ENCODE measurements around the gene TBC1D12. TPM values are rescaled to one million over a fixed set of nuclear protein-coding genes. Genes with fewer than 3 reads are reported as not detected.
"Not testable (repeated sequence)": the region's sequence is repeated elsewhere in the genome, so short reads cannot be mapped to it uniquely, and the experiment has no call there.

The TBC1D12 gene
- total and polyA plus RNA-seq, 8 donors: 9.7 to 22.7 (median 18.3) TPM

DNA sequence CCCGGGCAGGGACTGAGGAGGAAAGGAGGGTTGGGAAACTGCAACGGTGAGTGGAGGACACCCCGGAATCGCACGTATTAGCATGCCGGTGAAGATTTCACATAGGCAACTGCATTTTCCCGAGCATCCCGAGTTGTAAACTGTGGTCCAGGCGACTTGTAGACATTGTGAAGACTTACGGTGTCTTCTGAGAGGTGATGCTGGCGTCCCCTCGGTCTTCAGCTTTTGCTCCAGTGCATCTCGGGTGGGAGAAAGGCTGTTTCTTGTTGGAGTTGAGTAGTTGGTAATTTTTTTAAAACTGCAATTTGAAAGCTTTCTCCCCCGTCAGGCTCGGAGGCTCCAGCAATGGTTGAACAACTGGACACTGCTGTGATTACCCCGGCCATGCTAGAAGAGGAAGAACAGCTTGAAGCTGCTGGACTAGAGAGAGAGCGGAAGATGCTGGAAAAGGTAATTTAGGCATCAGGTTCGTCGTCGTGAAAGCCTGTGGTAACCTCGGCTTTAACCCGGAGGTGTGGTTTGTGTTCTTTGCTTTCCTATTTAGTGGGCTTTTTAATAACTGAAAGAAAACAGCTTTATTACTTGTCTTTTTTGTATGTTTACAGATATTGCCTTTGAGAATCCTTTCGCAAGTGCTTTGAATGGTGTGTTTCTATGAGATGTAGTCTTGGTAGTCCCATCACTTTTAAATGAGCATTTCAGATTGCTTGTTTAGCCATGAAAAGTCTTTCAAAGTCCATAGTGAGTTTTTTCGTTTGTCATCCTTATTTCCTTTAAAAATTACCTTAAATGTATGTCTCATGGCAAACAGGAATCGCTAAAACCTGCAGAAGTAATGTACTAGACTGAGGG lies 143.9 kb downstream of the TBC1D12 start:
- H3K27ac ChIP-seq: peak overlapping the region in 1 of 2 donors; percentile 75
- H3K27me3 ChIP-seq: no peaks in the 10 kb centered on the region
- TF ChIP-seq, protein P1, sequence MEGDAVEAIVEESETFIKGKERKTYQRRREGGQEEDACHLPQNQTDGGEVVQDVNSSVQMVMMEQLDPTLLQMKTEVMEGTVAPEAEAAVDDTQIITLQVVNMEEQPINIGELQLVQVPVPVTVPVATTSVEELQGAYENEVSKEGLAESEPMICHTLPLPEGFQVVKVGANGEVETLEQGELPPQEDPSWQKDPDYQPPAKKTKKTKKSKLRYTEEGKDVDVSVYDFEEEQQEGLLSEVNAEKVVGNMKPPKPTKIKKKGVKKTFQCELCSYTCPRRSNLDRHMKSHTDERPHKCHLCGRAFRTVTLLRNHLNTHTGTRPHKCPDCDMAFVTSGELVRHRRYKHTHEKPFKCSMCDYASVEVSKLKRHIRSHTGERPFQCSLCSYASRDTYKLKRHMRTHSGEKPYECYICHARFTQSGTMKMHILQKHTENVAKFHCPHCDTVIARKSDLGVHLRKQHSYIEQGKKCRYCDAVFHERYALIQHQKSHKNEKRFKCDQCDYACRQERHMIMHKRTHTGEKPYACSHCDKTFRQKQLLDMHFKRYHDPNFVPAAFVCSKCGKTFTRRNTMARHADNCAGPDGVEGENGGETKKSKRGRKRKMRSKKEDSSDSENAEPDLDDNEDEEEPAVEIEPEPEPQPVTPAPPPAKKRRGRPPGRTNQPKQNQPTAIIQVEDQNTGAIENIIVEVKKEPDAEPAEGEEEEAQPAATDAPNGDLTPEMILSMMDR (IDR thresholded peaks at IDR 0.05): no peak
- H3K4me3 ChIP-seq: peak overlapping the region; percentile 67 to 70
- H3K9me3 ChIP-seq: no peaks in the 10 kb centered on the region
- H3K36me3 ChIP-seq: no peaks in the 10 kb centered on the region
- peak in 2 of 4 donors; percentile 7 to 10 for DNase-seq
- ATAC-seq: peak; percentile 30
- intact Hi-C loops (cut with DNase I): no loop called here
- peaks cover 4 to 21% of the 10 kb centered on the region in 2 donors for H3K4me1 ChIP-seq

- no peak for DNase-seq
- intact Hi-C loops (cut with DNase I): no loop called here
- TF ChIP-seq, protein P1 (IDR thresholded peaks at IDR 0.05): no peak
Observed at GRCh38 chr10:94546901-94547185, 144.5 kb downstream of the TBC1D12 start.

GRCh38 chr10:94549221-94549620 lies 146.9 kb downstream of the TBC1D12 start:
- intact Hi-C loops (cut with DNase I): no loop called here
- TF ChIP-seq, protein P1 (IDR thresholded peaks at IDR 0.05): no peak
- Histone ChIP-seq H3K36me3 (no peaks in the 10 kb centered on the region), H3K27ac (no peak overlapping the region), H3K9me3 (no peaks in the 10 kb centered on the region), H3K4me3 (no peak overlapping the region), H3K4me1 (peaks cover 4 to 21% of the 10 kb centered on the region in 2 donors), H3K27me3 (no peaks in the 10 kb centered on the region)
- ATAC-seq (no peak), DNase-seq (no peak)

More at GRCh38 chr10:94546901-94547185, 144.5 kb downstream of the TBC1D12 start:
- H3K27ac ChIP-seq: no peak overlapping the region
- H3K9me3 ChIP-seq: no peaks in the 10 kb centered on the region
- no peaks in the 10 kb centered on the region for H3K27me3 ChIP-seq
- H3K36me3 ChIP-seq: no peaks in the 10 kb centered on the region
- no peak for ATAC-seq
- H3K4me1 ChIP-seq: peaks cover 4 to 21% of the 10 kb centered on the region in 2 donors
- H3K4me3 ChIP-seq: peak overlapping the region in 1 of 2 donors; percentile 67

GRCh38 chr10:94567714-94568307 lies 165.5 kb downstream of the TBC1D12 start:
- not testable (repeated sequence) for DNase-seq

DNA sequence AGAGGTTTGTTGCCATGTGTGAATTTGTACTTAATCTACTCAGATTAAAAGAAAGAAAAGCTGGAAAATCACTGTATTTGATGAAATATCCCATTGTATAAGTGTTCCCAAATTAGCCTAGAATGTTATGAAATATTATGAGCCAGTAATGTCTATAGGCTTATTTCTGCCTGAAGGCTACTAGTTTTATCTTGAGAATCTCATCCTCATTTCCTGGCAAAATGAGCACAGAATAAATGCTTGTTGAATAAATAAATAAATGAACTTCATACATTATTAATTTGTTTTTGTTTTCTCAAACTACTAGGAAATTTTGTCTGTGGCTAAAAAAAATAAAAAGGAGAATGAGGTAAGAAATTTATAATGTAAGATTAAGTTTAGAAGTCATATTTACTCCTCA lies 168.7 kb downstream of the TBC1D12 start:
- H3K27ac ChIP-seq: no peak overlapping the region
- intact Hi-C loops (cut with DNase I): no loop called here

More at GRCh38 chr10:94567714-94568307, 165.5 kb downstream of the TBC1D12 start:
- ATAC-seq; H3K9me3 ChIP-seq; H3K27ac ChIP-seq; H3K27me3 ChIP-seq; H3K4me3 ChIP-seq; H3K4me1 ChIP-seq; intact Hi-C loops (cut with DNase I); H3K36me3 ChIP-seq: not testable (repeated sequence)

More for the DNA sequence above, 168.7 kb downstream of the TBC1D12 start:
- TF ChIP-seq, protein P1 (IDR thresholded peaks at IDR 0.05): no peak
- DNase-seq: no peak
- Histone ChIP-seq H3K36me3 (no peaks in the 10 kb centered on the region), H3K9me3 (no peaks in the 10 kb centered on the region), H3K27me3 (no peaks in the 10 kb centered on the region), H3K4me3 (no peak overlapping the region), H3K4me1 (no peaks in the 10 kb centered on the region)
- no peak for ATAC-seq

All from left lung (tissue), 10 donors.